Upper lobe of left lung (tissue), 4 donors: ENCODE measurements around the gene AFAP1L2.

Experiments used
- CTCF ChIP-seq, 6 experiments: fragments of 450-650 bp in 4 of 6; fragments of 200-600 bp in 2 of 6; sonication (generic) in 2 of 6; IDR thresholded peaks; one replicate each; pipeline ENCODE4 v1.5.1; 2016 to 2019; ENCODE audit warnings: antibody characterized with exemption in 6 of 6
- EP300 ChIP-seq, 4 donors: sonication (generic); formaldehyde crosslinking; IDR thresholded peaks; one replicate each; pipeline ENCODE4 v1.5.1; 2017; ENCODE audit warnings: antibody characterized with exemption in 4 of 4, control low read depth in 2 of 4
- POLR2A ChIP-seq, 4 donors: fragments of 450-650 bp; IDR thresholded peaks; one replicate each; pipeline ENCODE4 v1.5.1; 2016 to 2017; ENCODE audit warnings: antibody characterized with exemption in 4 of 4, mild to moderate bottlenecking in 2 of 4
- POLR2AphosphoS5 ChIP-seq, 2 donors: sonication (generic); formaldehyde crosslinking; IDR thresholded peaks; one replicate each; pipeline ENCODE4 v1.5.1; 2017; ENCODE audit warnings: antibody characterized with exemption in 2 of 2

DNA sequence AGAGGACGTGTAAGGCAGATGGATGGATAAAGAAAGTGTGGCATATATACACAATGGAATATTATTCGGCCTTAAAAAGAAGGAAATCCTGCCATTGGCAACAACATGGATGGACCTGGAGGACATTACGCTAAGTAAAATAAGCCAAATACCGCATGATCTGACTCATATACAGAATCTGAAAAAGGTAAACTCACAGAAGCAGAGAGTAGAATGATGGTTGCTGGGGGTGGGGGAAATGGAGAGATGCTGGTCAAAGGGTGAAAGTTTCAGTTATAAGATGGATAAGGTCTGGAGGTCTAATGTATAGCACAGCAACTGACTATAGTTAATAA, 36.3 kb downstream of the AFAP1L2 start:
- TF ChIP-seq CTCF (IDR thresholded peaks at IDR 0.05) (no peak), POLR2AphosphoS5 (IDR thresholded peaks at IDR 0.05) (no peak), EP300 (IDR thresholded peaks at IDR 0.05) (no peak), POLR2A (IDR thresholded peaks at IDR 0.05) (no peak)
